ENCODE results near the gene POLG.

POLG gene

GRCh38 chr15:89370120-89370977 lies 35.7 kb upstream of the POLG start:
- no peak for DNase-seq (ENCODE audit: low spot score)

GRCh38 chr15:89369341-89369947 lies 34.8 kb upstream of the POLG start:
- DNase-seq (ENCODE audit: low spot score): no peak

- DNase-seq (ENCODE audit: low spot score): no peak
These were observed 34.1 kb upstream of the POLG start for GRCh38 chr15:89368566-89369223.

- no peak for DNase-seq (ENCODE audit: low spot score)
These were observed 33.1 kb upstream of the POLG start for GRCh38 chr15:89367485-89368451.

- no peak for DNase-seq (ENCODE audit: low spot score)
These were observed 32.2 kb upstream of the POLG start for GRCh38 chr15:89366656-89367393.

- no peak for DNase-seq (ENCODE audit: low spot score)
These were observed 30.9 kb upstream of the POLG start for GRCh38 chr15:89365462-89366065.

GRCh38 chr15:89364741-89365450 lies 30.3 kb upstream of the POLG start:
- no peak for DNase-seq (ENCODE audit: low spot score)

GRCh38 chr15:89364341-89364740 lies 29.7 kb upstream of the POLG start:
- DNase-seq (ENCODE audit: low spot score): no peak

GRCh38 chr15:89363770-89364169 lies 29.1 kb upstream of the POLG start:
- DNase-seq (ENCODE audit: low spot score): no peak

GRCh38 chr15:89363133-89363532 lies 28.5 kb upstream of the POLG start:
- no peak for DNase-seq (ENCODE audit: low spot score)

- DNase-seq (ENCODE audit: low spot score): no peak
These were observed 27.8 kb upstream of the POLG start for GRCh38 chr15:89362203-89363101.

GRCh38 chr15:89361451-89362202 lies 27.0 kb upstream of the POLG start:
- peak; percentile 56 for DNase-seq (ENCODE audit: low spot score)

GRCh38 chr15:89360294-89360971 lies 25.8 kb upstream of the POLG start:
- DNase-seq (ENCODE audit: low spot score): no peak

GRCh38 chr15:89359471-89360293 lies 25.1 kb upstream of the POLG start:
- DNase-seq (ENCODE audit: low spot score): no peak

- DNase-seq (ENCODE audit: low spot score): peak; percentile 69
These were observed 24.3 kb upstream of the POLG start for GRCh38 chr15:89358755-89359439.

- DNase-seq (ENCODE audit: low spot score): no peak
These were observed 23.8 kb upstream of the POLG start for GRCh38 chr15:89358435-89358754.

Measured in SW480 (cell line).